ENCODE data around the gene CACNA2D4.
A peak's percentile ranks its signal among the peaks of the same experiment; 100 is the strongest.

Gene CACNA2D4

DNA sequence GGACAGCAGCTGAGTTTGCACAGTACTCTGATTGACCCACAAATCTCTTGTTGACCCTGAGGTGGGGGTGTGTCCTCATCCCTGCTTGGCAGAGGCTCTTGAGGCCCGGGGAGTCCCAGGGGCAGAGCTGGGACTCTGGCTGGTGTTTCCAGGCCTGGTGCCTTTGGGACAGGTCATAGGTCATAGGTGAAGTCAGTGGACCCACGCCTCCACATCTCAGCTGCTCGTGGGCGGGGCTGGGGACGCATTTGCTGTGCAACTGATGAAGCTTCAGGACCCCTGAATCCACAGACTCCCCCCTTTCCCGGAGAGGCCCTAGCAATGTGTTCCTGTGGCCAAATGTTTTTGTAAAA lies 408 bp upstream of the CACNA2D4 start:
- DNase-seq: no peak

DNA sequence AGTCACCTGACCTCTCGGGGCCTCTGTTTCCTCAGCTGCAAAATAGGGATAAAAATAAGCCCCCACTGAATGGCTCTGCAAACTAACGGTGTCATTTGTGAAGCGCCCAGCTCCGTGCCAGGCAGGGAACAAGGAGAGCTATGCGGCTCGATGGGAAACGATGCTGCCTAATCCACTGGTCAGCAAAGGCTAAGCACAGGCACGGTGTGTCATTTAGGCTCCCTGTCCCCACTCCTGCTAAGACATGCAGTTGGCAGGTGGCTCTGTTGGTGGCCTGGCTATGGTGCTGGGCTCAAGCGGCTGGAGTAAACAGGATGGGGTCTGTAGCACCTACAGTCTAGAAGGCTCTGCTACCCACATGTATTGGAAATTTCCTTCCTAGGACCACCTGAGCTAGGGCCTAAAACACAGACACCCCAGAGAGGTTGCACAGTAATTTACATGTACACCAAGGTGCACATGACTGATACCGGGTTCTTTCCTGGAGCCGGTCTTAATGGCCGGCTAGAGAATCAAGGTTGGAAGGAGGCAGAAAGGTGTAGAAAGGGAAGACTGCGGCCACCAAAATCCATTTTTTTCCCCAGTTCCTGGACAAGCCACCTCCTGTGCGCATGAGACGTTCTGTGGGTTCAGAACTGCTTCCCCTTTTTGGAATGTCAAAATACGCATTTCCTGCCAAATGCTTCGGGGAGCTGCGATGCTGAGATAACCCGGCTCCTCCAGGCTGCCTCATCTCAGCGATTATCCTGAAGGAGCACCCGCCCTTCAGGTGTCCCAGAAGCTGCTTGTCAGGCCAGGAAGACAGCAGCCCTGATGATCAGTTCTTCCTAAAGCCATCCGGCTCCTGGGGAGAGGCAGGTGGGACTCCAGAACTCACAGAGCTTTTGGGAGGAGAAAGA lies 1.0 kb downstream of the CACNA2D4 start:
- no peak for DNase-seq

DNA sequence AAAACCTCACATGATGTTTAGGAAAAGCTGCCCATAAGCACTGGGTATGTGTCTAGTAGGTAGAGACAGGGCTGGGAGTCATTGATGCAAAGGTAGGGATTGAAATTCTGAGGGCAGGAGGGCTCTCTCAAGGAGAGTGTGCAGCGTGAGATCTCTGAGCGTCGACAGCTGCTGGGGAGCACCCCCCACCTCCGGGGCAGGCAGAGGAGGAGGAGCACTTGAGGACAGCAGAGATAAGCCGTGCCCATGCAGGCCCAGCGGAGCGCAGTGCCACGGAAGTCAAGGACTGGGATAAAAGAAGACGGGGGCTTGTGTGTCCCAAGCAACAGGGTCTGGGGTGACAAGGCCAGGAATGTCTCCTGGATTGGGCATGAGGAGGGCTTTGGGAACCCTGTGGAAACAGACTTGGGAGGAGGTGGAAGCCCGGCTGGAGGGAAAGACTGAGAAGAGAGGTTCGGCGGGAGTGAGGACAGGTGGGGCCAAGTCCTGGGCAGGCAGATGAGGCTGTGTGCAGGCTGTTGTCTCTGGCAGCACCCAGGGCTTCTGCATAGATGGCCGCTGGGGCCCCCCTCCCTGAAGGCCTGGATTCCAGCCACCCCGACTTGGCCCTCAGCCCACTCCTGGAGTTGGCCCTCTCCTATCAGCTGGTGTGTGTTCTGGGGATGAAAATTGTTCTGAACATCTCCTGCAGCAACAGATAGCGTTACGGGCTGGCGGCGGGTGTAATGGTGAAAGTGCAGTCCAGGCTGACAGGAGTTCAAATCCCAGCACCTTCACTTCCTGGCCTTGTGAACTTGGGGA lies 1.9 kb downstream of the CACNA2D4 start:
- no peak for DNase-seq

DNA sequence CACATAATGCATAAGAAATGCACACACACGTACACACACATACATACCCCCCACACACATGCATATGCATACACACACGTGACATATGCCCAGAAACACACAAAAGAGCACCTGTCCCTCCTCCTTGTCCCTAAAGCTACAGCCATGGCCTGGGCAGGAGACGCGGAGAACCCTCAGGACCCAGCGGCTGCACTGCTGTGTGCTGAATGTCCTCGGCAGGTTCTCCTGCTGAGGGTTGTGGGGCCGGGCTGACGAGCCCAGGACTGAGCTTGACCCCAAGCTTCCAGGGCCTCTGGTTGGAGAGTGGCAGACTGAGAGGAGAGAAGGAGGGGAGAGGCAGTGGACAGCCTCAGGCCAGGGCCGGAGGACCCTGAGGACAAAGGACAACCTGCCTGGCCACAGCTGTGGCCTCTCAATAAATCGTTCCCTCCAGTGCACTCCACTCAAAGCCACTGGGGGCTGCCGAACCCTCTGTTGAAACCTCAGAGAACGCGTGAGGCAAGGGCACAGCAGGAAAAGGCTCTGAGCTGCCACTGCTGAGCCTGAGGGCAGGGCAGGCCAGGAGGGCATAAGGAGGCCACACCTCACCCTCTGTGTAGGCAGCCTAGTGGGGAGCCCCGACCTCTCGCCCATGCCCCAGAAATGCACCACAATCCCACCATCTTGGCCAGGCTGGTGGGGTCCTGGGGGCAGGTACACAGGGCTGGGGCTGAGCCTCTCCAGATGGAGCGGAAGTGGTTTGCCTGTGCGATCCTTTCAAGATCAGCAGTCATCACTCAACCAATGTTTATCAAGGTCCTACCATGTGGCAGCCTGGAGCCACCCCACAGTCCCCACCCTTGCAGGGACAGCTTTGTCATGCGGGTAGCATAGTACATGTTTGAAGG lies 3.1 kb downstream of the CACNA2D4 start:
- DNase-seq: peak in 2 of 5 donors; percentile 12 to 59

DNA sequence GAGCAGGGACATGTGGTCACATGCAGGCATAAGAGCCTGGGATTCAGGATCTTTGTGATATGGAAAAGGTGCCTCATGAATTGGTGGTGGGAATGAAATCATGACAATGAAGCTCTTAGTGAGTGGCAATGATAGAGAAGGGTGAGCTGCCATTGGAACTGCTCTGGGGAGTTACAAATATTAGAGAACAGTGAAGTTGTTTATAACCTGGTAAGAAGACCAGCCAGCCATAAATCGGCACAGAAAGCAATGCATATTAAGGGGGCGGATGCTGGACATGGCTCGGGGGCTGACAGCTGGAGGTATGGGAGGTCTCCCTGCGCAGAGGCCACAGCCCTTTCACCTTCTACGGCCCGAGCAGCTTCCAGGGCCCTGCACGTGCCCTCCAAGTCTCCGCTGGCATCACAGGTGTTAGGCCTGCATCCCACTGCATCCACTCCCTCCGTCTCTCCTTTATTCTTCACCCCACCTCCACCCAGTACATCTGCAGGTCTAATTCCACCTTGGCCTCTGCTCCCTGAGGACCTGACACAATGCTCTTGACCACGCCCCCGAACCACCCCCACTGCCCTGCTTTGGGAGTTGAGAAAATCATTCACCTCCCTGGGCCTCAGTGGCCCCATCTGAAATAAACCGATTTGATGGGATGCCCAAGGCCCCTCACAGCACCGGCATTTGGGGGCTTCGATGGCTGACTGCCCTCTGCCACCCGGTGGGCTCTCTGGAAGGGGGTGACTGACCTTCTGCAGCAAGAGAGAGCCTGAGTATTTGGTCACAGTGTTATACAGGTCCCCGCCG lies 4.1 kb downstream of the CACNA2D4 start:
- DNase-seq: no peak

DNA sequence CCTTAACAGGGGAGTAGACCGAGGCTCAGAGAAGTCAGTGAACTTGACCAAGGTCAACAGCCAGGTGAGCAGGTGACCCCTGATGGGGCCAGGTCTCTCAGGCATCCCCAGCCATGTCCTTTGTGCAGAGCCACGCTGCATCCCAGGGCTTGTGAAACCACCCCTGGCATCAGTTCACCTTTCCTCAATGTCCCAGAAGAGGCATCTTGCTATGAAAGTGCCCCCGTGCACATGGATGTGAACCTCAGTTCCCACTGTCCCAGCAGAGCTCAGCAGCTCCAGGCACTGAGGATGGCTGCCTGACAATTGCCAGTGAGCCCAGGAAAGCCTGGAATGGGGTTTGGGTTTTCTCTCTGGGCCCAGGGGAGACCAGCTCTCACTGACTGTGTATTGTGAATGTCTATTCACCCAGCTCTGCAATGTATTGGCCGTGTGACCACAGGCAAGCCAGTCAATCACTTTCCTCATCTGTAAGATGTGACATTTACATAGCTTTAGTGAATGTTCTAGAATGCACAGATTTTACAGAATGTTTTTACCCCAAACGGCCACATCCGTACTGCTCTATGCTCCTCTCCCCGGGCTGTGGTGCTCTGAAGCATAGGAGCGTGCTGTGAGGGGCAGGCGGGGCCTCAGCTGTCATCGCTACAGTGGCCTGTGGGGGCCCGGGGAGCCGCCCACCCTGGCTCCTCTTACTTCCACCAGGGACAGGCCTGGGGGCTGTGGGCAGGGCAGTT lies 4.9 kb downstream of the CACNA2D4 start:
- no peak for DNase-seq

DNA sequence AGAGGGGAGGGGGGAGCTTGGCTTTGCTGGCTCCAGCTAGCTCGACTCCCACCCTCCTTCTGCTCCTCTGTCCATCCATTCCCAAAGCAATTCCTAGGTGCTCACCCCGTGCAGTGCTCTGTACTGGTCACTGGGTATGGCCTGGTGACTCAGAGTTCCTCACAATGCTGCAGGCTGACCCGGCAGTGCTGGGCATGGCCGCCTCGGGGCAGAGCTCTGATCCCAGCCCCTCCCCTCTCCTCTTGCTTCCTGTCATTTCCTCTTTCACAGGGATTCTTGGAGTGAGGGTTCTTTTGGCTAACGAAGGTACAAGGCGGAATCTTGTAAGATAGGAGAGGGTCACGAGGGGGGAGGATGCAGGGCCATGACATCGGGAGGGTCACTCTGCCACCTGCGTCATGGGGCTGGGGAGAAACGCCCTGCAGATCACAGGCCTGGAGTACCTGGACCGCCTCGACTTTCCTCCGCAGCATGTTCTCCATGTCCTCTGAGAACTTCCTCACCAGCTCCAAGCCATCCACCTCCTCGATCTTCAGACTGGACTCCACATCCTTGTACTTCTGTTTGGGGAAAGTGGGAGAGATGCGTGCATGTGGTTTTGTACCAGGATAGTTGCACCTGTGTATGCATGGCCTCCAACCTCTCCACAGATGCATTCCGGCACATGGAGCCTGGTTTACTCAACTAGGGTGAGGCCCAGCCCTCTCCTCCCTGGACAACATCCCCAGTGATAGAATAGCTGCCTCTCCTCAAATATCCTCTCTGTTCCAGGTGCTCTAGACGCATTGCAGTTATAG lies 5.7 kb downstream of the CACNA2D4 start:
- no peak for DNase-seq

DNA sequence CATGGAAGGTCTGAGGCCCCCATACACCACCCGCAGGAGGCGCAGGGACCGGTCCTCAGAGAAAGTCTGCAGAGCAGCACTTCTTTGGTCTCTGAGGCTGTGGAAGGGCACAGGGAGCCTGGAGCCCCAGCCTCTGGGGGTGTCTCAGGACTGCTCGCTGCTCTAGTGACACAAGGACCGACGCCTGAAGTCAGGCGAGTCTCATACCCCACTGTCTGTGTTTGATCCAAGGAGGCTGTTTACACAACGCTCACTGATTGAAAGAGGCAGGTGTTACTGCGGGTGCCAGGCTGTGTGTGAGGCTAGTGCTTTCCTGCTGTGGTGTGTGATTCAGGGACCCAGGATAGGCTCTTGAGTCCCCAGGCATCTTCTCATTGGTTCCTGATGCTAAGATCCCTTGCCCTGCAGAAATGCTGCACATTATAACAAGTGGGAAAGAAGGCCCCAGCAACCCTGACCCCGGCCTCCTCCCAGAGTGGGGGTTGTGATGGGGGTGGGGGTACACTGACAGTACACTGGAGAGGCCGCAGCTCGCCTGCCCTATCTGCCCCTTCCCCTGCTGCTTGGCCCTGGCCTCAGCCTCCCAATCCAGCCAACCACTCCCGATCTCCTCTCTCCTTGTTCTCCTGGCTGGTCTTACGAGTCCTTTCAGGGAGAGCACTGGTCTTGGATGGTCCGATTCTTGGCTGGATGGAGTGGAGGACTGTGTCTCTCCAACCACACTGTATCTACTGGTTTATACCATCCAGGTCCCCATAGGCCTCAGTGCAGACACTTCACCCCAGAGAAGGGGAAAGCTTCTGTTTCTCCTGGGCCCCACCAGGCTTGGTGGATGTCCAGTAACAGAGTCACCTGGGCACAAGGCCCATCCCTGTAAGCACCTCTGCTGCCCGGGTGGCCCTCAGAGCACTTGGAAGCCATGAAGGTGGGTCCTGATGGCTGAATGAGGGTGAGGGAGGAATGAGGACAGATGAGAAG lies 6.6 kb downstream of the CACNA2D4 start:
- DNase-seq: no peak

DNA sequence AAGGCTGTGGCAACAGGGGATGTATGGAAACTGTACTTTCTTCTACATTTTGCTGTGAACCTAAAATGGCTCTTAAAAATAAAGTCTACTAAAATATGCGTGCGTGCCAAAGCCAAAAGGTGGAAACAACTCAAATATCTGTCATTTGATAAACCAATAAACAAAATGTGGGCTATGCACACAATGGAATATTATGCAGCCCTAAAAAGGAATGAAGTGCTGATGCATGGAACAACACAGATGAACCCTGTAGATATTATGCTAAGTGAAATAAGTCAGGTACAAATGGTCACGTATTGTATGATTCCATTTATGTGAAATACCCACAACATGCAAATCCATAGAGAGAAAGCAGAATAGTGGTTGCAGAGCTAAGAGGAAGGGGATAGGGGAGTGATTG lies 8.0 kb downstream of the CACNA2D4 start:
- no peak for DNase-seq

DNA sequence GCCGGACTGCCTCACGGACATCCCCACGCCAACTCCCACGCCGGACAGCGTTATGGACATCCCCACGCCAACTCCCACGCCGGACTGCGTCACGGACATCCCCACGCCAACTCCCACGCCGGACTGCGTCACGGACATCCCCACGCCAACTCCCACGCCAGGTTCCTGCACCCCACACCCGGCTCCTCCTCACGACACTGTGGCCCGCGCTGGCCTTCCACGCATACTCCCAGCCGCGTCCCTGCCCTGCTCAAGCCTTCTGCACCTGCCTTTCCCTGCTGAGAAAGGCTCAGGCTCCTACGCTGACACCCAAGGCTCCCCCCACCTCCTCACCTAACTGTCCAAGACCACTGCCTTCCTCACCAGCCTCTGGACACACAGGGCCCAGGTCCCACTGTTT lies 9.7 kb downstream of the CACNA2D4 start:
- no peak for DNase-seq

DNA sequence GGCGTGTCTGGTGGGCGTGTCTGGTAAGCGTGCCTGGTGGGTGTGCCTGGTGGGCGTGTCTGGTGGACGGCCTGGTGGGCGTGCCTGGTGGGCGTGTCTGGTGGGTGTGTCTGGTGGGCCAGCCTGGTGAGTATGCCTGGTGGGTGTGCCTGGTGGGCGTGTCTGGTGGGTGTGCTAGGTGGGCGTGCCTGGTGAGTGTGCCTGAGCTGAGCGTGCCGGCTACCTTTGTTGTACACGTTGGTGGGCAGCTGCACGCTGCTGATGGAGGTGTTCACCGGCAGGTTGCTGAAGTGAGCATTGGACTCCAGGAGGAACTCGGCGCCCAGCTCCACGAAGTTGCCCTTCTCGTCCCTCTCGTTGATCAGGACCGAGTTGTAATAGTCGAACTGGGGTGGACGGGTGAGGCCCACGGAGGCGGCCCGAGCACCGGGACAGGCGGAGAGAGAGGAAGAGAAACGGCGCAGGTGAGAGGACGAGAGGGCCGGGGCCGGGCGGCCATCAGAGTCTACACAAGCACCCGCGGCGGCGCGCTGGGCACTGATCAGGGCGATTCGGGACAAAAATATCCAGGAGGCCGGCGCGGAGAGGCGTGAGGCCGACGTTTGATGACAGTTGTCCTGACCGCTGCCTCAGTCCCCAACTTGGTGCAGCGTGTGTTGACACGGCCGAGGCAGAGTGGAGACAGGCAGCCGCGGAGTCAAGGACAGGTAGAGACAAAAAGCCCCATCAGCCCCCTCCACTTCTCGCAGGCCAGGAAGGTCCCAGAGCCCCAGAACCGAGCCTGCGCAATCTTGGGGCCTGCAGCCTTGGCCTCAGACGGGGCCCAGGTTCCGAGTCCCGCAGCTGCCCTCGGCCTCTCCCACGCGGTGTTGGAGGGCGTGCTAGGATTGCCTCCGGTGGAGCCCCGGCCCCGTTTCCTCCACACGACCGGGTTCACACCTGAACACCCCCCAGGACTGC lies 10.5 kb downstream of the CACNA2D4 start:
- peak in 1 of 5 donors; percentile 6 for DNase-seq

DNA sequence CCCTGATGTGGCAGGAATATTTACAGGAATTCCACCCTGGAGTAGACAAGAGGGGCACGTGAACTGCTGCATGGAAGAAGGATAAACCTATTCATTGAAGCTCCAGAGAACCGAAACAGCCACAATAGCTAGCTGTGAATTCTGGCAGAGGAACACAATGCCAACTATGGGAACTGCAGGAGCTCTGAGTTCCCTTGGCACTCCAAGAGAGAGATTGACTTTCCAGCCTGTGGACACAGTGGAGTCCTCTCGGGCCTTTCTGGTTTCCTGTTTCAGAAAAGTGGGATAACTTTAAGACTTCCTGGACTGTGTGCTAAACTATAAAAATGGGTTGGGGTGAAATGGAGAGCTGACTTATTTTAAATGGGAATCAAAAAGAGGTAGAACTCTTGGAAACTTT lies 11.9 kb downstream of the CACNA2D4 start:
- DNase-seq: no peak

DNA sequence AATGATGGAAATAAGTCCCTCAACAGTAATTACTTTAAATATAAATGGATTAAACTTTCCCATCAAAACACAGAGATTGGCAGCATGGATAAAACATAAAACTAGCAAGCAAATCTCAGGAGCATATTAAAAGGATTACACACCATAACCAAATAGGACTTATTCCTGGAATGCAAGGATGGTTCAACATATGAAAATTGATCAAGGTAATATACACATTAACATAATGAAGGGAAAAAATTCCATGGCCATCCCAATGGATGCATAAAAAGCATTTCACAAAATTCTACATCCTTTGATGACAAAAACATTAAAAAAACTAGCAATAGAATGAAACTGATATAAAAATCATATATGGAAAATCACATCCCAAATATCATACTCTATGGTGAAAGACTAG lies 13.6 kb downstream of the CACNA2D4 start:
- DNase-seq: no peak

DNA sequence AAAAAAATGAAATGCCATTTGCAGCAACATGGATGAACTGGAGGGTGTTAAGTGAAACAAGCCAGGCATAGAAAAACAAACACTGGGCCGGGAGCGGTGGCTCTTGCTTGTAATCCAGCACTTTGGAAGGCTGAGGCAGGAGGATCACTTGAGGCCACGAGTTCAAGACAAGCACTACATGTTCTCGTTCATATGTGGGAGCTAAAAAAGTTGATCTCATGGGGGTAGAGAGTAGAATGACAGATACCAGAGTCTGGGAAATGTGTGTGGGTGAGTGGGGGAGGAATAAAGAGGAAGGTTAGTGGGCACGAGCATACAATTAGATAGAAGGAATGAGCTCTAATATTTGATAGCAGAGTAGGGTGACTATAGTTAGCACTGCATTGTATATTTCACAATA lies 21.5 kb downstream of the CACNA2D4 start:
- no peak for DNase-seq

DNA sequence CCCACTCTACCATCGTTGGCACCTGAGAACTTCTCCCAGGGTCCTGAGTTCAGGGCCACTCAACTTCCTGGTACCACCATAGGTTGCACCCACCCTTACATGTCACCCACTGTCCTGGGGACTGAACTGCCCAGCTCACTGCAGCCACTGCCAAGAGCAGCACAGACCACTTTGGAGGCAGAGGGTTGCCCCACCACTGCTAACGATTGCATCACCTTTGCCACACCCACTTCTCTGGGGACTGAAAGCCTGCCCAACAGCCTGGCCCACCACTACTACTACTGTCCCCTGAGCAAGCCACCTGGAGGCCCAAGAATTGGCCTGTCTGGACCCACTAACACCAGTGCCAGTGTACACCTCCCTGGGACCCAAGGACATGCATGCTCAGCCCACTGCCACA lies 27.6 kb downstream of the CACNA2D4 start:
- no peak for DNase-seq

DNA sequence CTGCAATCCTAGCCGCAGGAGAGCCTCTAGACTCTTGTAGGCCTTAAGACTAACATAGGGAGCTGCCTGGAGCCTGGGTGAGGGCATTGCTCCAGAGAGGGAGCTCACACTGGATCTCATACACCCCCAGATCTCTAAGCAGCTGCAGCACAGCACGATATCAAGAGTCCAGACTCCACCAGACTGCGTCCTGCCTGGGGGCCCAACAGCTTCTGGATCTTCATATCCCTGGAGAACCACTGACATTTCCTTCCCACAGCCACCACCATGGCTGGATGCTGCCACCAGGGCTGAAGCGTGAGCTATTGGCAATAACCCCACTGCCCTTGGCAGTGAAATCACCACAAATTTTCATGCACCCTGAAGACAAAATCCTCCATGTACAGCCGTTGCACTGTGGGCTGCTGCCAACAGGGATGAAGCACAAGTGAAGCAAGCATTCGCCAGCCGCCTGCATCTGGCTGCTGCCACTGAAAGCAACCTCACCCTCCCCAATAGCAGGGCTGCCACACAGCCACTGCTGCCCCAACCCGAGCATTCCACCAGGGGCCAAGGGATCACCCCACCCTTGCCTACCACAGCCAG lies 28.2 kb downstream of the CACNA2D4 start:
- no peak for DNase-seq

DNA sequence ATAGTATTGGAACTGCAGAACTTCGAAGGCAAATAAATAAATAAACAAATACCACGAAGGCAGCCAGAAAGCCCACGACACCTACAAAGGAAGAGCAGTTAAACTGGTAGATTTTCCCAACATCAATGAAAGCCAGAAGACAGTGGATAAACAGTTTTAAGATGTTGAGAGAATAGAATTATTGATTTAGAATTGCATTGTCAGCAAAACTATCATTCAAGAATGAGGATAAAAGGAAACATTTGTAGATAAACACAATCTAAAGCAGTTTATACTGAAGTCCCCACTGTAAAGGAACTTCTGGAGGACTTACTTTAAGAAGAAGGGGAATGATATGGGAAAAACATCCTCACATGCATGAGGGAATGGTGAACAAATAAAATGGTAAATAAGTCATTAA lies 29.5 kb downstream of the CACNA2D4 start:
- no peak for DNase-seq
